HG02763 (cell line): ENCODE data around the gene ARIH1.

Experiments used
- ATAC-seq: cut with Tn5 transposase; IDR thresholded peaks from one replicate; pipeline ENCODE4 v1.9.1; 2021; ENCODE audit warnings: mild to moderate bottlenecking, moderate library complexity; ENCODE audit not compliant: unreplicated experiment

ARIH1 gene

GRCh38 chr15:72536506-72536905 is 62.4 kb downstream of the ARIH1 start:
- ATAC-seq: no peak

- no peak for ATAC-seq
Measured at GRCh38 chr15:72538931-72539330, 64.8 kb downstream of the ARIH1 start.

- ATAC-seq: no peak
Measured at GRCh38 chr15:72540606-72541237, 66.6 kb downstream of the ARIH1 start.

GRCh38 chr15:72541674-72542073 is 67.5 kb downstream of the ARIH1 start:
- no peak for ATAC-seq

- no peak for ATAC-seq
Measured at GRCh38 chr15:72545156-72545555, 71.0 kb downstream of the ARIH1 start.

GRCh38 chr15:72554471-72555425 is 80.6 kb downstream of the ARIH1 start:
- ATAC-seq: no peak

- no peak for ATAC-seq
Measured at GRCh38 chr15:72559781-72560180, 85.7 kb downstream of the ARIH1 start.

- ATAC-seq: no peak
Measured at GRCh38 chr15:72560458-72560857, 86.3 kb downstream of the ARIH1 start.

- no peak for ATAC-seq
Measured at GRCh38 chr15:72562386-72562785, 88.3 kb downstream of the ARIH1 start.

- no peak for ATAC-seq
Measured at GRCh38 chr15:72562878-72563277, 88.7 kb downstream of the ARIH1 start.

GRCh38 chr15:72564091-72564490 is 90.0 kb downstream of the ARIH1 start:
- no peak for ATAC-seq

- no peak for ATAC-seq
Measured at GRCh38 chr15:72566973-72567372, 92.8 kb downstream of the ARIH1 start.

GRCh38 chr15:72570059-72570458 is 95.9 kb downstream of the ARIH1 start:
- no peak for ATAC-seq

- ATAC-seq: no peak
Measured at GRCh38 chr15:72579814-72580213, 105.7 kb downstream of the ARIH1 start.

- ATAC-seq: no peak
Measured at GRCh38 chr15:72584006-72584405, 109.9 kb downstream of the ARIH1 start.

GRCh38 chr15:72585025-72585424 is 110.9 kb downstream of the ARIH1 start:
- no peak for ATAC-seq

- ATAC-seq: no peak
Measured at GRCh38 chr15:72585476-72586058, 111.4 kb downstream of the ARIH1 start.

- ATAC-seq: no peak
Measured at GRCh38 chr15:72588096-72588495, 114.0 kb downstream of the ARIH1 start.

- ATAC-seq: no peak
Measured at GRCh38 chr15:72590427-72590826, 116.3 kb downstream of the ARIH1 start.

GRCh38 chr15:72591361-72591760 is 117.2 kb downstream of the ARIH1 start:
- ATAC-seq: no peak

- ATAC-seq: no peak
Measured at GRCh38 chr15:72592097-72592496, 118.0 kb downstream of the ARIH1 start.

- ATAC-seq: no peak
Measured at GRCh38 chr15:72592676-72593075, 118.5 kb downstream of the ARIH1 start.
